DND-41 (cell line): Measurements from ENCODE around the gene COL4A2.
"Not testable (repeated sequence)": the region's sequence is repeated elsewhere in the genome, so short reads cannot be mapped to it uniquely, and the experiment has no call there.

Source experiments
- ATAC-seq: fragments of 200-7000 bp; cut with Tn5 transposase; 3 replicates; pipeline ENCODE4 v1.9.1; 2021; ENCODE audit warnings: low read depth; ENCODE audit not compliant: insufficient read depth
- DNase-seq: peaks from one replicate; pipeline ENCODE4 v3.0.0-alpha.2; 2020
- H2AFZ ChIP-seq: 2 replicates; pipeline ENCODE4 v1.6.0; 2012; ENCODE audit warnings: low read depth, low read length
- H3K27ac ChIP-seq: 2 replicates; pipeline ENCODE4 v1.5.1; 2012; ENCODE audit warnings: low read length, inconsistent platforms
- H3K27me3 ChIP-seq: fragments of 200-600 bp; sonication (generic); 2 replicates; pipeline ENCODE4 v1.6.0; 2012; ENCODE audit warnings: low read length, mild to moderate bottlenecking, inconsistent platforms; ENCODE audit not compliant: insufficient read depth, poor library complexity
- H3K36me3 ChIP-seq: 2 replicates; pipeline ENCODE4 v1.5.1; 2012; ENCODE audit warnings: low read length, inconsistent platforms; ENCODE audit not compliant: insufficient read depth
- H3K4me1 ChIP-seq: 2 replicates; pipeline ENCODE4 v1.5.1; 2012; ENCODE audit warnings: mild to moderate bottlenecking, low read length; ENCODE audit not compliant: insufficient read depth
- H3K4me2 ChIP-seq: 2 replicates; pipeline ENCODE4 v1.6.0; 2012; ENCODE audit warnings: mild to moderate bottlenecking, moderate library complexity, low read length, inconsistent platforms; ENCODE audit not compliant: insufficient read depth
- H3K4me3 ChIP-seq, 2 experiments: fragments of 200-600 bp in 1 of 2; shearing (Covaris generic) in 1 of 2; 2 replicates each; pipeline ENCODE4 v1.5.1; 2012 to 2016; ENCODE audit warnings: inconsistent platforms in 2 of 2, low read length in 2 of 2, mild to moderate bottlenecking in 2 of 2, low read depth in 1 of 2, moderate library complexity in 1 of 2
- H3K79me2 ChIP-seq: 2 replicates; pipeline ENCODE4 v1.6.0; 2012; ENCODE audit warnings: low read length, inconsistent platforms; ENCODE audit not compliant: insufficient read depth
- H3K9ac ChIP-seq: 2 replicates; pipeline ENCODE4 v1.6.0; 2012; ENCODE audit warnings: low read depth, mild to moderate bottlenecking, inconsistent platforms, low read length, moderate library complexity
- H3K9me3 ChIP-seq: 2 replicates; pipeline ENCODE4 v1.5.1; 2012; ENCODE audit warnings: low read length, moderate library complexity, mild to moderate bottlenecking, inconsistent platforms; ENCODE audit not compliant: insufficient read depth, severe bottlenecking
- H4K20me1 ChIP-seq: 2 replicates; pipeline ENCODE4 v1.6.0; 2012; ENCODE audit warnings: low read length; ENCODE audit not compliant: insufficient read depth
- CTCF ChIP-seq: IDR thresholded peaks from 2 replicates; pipeline ENCODE4 v1.5.1; 2012; ENCODE audit warnings: borderline replicate concordance, low read length, moderate library complexity, mild to moderate bottlenecking; ENCODE audit not compliant: poor library complexity, severe bottlenecking; ENCODE audit errors: extremely low read depth
- EZH2 ChIP-seq: IDR thresholded peaks from 3 replicates; pipeline ENCODE4 v1.6.1; 2012; ENCODE audit warnings: borderline replicate concordance, low read depth, mild to moderate bottlenecking, moderate library complexity, low read length, inconsistent platforms; ENCODE audit not compliant: severe bottlenecking

COL4A2 gene

GRCh38 chr13:110531671-110532083 is 224.6 kb downstream of the COL4A2 start:
- no peak for ATAC-seq
- no peak overlapping the region for H3K27ac ChIP-seq

GRCh38 chr13:110532258-110532657 is 225.2 kb downstream of the COL4A2 start:
- H3K27me3 ChIP-seq, H3K79me2 ChIP-seq, H4K20me1 ChIP-seq, H2AFZ ChIP-seq, H3K4me1 ChIP-seq, H3K9me3 ChIP-seq, H3K9ac ChIP-seq, H3K27ac ChIP-seq, H3K4me3 ChIP-seq, H3K4me2 ChIP-seq, DNase-seq, H3K36me3 ChIP-seq, ATAC-seq: not testable (repeated sequence)

More at GRCh38 chr13:110531671-110532083, 224.6 kb downstream of the COL4A2 start:
- H3K4me2 ChIP-seq = no peak overlapping the region
- H4K20me1 ChIP-seq = peaks cover 10% of the 10 kb centered on the region; the same call in 1 of the 2 replicates
- no peaks in the 10 kb centered on the region for H3K9me3 ChIP-seq
- TF ChIP-seq CTCF (no peak), EZH2 (no peak)
- no peaks in the 10 kb centered on the region for H3K27me3 ChIP-seq
- DNase-seq = no peak
- H3K79me2 ChIP-seq = no peaks in the 10 kb centered on the region
- H3K4me3 ChIP-seq = no peak overlapping the region
- no peak overlapping the region for H3K9ac ChIP-seq
- H2AFZ ChIP-seq = no peak overlapping the region
- H3K36me3 ChIP-seq = no peaks in the 10 kb centered on the region
- H3K4me1 ChIP-seq = no peaks in the 10 kb centered on the region

GRCh38 chr13:110533771-110534670 is 226.9 kb downstream of the COL4A2 start:
- Histone ChIP-seq H3K4me3 (no peak overlapping the region), H3K27me3 (no peaks in the 10 kb centered on the region), H3K4me2 (no peak overlapping the region), H3K27ac (no peak overlapping the region), H4K20me1 (peaks cover 5% of the 10 kb centered on the region; the same call in 1 of the 2 replicates), H2AFZ (no peak overlapping the region), H3K9me3 (no peaks in the 10 kb centered on the region), H3K4me1 (no peaks in the 10 kb centered on the region), H3K9ac (no peak overlapping the region), H3K36me3 (no peaks in the 10 kb centered on the region), H3K79me2 (no peaks in the 10 kb centered on the region)
- TF ChIP-seq CTCF (no peak), EZH2 (no peak)
- ATAC-seq (no peak), DNase-seq (no peak)

GRCh38 chr13:110535526-110535925 is 228.4 kb downstream of the COL4A2 start:
- Histone ChIP-seq H3K4me3 (no peak overlapping the region), H4K20me1 (peaks cover 5% of the 10 kb centered on the region; the same call in 1 of the 2 replicates), H3K79me2 (no peaks in the 10 kb centered on the region), H3K9me3 (no peaks in the 10 kb centered on the region), H3K4me2 (no peak overlapping the region), H2AFZ (no peak overlapping the region), H3K4me1 (no peaks in the 10 kb centered on the region), H3K9ac (no peak overlapping the region), H3K36me3 (no peaks in the 10 kb centered on the region), H3K27me3 (no peaks in the 10 kb centered on the region), H3K27ac (no peak overlapping the region)
- DNase-seq = no peak
- no peak for TF ChIP-seq CTCF
- TF ChIP-seq EZH2 = no peak
- no peak for ATAC-seq
